ENCODE data around the gene HSPBAP1. TPM values are rescaled to one million over a fixed set of nuclear protein-coding genes. Genes with fewer than 3 reads are reported as not detected.
"Not testable (repeated sequence)": the region's sequence is repeated elsewhere in the genome, so short reads cannot be mapped to it uniquely, and the experiment has no call there.

HSPBAP1 gene
- polyA plus RNA-seq, 1 donor = 7.5 TPM

- DNase-seq = no peak
Observed at GRCh38 chr3:122785231-122785630, 8.4 kb downstream of the HSPBAP1 start.

DNA sequence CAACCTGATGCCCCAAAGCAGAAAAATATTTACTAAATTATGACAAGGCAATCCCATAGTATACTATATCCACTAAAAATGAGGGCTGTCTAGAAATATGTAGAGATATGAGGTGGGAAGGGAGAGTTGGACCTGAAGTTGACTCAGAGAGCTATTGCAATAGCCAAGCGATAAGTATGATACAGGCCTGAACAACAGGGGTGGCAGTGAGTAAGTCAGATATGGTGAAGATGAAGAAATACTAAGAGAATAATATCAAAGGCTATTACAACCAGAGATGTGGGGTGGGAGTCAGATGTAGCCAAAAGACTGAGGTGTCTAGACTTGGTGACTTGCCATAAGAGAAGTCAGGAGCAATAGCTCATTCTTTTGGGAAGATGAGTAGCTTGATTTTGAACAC lies 9.2 kb downstream of the HSPBAP1 start:
- DNase-seq = no peak

DNA sequence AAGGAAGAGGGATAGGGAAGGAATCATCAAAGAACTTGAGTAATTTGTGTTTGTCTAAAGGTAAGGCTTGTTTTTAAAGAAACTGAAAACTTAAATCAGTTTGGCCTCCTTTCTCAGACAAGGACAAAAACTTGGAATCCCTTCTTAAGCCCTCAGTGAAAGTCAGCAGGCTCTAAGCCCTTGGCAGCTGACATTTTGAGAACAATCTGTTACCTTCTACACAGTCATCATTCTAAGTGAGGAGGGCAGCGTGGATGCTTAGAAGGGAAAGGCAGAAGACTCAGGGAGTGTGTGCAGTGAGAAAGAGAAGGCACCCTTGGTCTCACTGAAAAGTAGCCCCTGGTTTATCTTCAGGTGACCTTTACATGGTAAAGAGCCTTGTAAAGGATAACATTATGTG lies 10.8 kb downstream of the HSPBAP1 start:
- DNase-seq = no peak

- no peak for DNase-seq
Observed at GRCh38 chr3:122777563-122777962, 16.1 kb downstream of the HSPBAP1 start.

GRCh38 chr3:122776675-122777468 lies 16.8 kb downstream of the HSPBAP1 start:
- DNase-seq = no peak

GRCh38 chr3:122774564-122774963 lies 19.1 kb downstream of the HSPBAP1 start:
- DNase-seq = no peak

GRCh38 chr3:122773944-122774509 lies 19.6 kb downstream of the HSPBAP1 start:
- DNase-seq = no peak

DNA sequence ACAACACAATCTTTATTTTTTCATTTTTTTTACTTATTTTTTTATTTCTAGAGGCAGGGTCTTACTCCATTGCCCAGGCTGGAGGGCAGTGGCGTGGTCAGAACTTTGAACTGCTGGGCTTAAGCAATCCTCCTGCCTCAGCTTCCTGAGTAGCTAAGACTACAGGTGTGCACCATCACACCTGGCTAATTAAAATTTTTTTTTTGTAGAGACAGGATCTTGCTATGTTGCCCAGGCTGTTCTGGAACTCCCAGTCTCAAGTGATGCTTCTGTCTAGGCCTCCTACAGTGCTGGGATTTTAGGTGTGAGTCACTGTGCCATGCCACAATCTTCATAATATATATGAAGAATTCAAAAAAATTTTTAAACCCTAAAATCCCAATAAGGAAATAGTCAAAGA lies 20.8 kb downstream of the HSPBAP1 start:
- no peak for DNase-seq

GRCh38 chr3:122770521-122771202 lies 23.0 kb downstream of the HSPBAP1 start:
- no peak for DNase-seq

DNA sequence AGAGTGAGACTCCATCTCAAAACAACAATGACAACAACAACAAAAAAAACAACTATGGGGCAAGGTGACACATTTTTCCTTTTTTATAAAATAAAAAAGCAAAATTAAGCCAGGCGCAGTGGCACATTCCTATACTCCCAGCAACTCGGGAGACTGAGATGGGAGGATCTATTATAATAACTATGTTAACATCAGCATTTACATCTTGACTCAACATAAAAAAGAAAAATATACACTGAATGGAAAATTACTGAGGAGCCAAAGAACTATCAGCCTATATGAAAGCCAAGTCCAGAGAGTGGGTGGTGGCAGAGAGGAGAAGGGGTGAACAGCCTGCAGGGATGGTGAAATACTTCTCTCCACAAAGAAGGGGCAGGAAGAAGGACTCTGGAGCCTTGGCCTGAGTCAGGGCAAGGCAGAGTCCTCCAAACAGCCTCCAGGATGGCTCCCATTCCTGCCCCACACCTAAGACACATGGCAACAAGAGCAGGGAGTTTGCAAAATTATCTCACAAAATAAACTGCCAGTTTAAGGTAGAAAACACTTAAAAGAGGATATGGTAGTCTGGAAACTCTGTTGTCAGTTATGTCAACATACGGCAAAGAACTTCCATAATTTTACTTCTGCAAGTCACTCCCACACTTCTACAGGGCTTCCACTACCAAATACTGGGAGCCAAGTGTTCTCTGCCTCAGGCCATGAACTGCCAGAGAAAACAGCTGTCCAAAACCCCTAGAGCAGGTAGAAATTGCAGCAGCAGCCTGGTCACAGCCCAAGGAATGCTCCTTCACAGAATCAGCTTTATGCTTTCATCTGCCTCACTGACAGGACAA lies 25.9 kb downstream of the HSPBAP1 start:
- DNase-seq = no peak

DNA sequence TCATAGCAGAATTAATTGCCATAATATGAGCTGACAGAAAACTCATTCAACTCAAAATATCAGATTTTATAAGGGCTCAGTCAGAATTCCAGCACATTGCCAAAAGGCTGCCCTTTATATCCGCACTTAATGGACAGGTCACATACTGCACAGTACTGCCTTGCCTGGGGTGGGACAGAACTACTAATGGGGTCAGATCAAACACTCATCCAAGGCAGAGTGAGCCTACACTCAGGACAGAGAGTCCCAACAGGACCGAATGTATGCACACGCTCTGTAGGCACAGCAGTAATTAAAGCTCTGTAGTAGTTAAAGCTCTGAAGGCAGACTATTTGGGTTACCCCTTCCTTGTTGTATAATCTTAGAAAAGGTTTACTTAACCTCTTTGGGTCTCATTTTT lies 27.2 kb downstream of the HSPBAP1 start:
- DNase-seq = no peak

GRCh38 chr3:122760453-122761271 lies 33.0 kb downstream of the HSPBAP1 start:
- DNase-seq = no peak

DNA sequence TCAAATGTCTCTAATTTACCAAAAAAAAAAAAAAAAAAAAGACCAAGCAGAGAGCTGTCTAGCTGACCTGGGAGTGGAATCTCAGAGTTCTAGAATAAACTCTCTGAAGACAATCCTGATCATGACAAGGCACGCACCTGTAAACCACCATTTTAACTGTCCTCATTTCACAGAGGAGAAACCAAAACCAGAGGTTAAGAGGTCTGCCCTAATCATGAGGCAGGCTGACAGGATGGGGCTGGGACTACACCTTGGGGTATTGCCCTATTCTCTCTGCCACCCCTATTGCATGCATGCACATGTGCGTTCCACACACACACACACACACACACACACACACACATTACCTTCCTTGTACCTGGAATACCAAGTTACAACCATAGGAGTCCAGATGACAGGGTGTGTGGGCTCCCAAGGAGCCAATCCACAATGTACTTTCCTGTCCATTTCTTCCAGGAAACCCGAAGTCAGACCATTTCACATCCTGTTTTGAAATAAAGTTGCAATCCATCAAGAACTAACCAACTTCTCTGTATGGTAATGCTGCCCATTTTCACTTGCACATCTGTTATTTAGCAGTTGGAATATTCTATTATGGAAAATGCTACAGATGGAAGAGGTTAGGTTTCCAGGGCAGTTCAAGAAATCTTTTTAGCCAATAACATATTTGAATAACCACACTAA lies 34.6 kb downstream of the HSPBAP1 start:
- DNase-seq = no peak

- no peak for DNase-seq
Observed at GRCh38 chr3:122755491-122755890, 38.1 kb downstream of the HSPBAP1 start.

GRCh38 chr3:122754929-122755328 lies 38.7 kb downstream of the HSPBAP1 start:
- no peak for DNase-seq

DNA sequence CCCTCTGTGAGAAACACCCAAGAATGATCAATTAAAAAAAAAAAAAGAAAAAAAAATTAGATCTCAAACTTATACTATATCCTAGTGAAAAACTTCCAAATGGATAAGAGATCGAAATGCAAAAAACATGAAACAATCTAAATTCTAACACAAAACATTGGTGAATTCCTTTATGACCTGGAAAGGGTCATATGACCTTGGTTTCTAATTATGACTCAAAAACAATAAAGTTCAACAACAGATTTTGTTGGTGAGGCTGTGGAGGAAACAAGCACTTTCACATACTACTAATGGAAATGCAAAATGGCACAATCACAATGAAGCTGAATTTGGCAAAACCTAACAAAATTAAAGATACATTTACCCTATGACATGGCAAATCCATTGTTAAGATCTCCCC lies 45.3 kb downstream of the HSPBAP1 start:
- DNase-seq = no peak

GRCh38 chr3:122747295-122747694 lies 46.3 kb downstream of the HSPBAP1 start:
- DNase-seq = not testable (repeated sequence)

DNA sequence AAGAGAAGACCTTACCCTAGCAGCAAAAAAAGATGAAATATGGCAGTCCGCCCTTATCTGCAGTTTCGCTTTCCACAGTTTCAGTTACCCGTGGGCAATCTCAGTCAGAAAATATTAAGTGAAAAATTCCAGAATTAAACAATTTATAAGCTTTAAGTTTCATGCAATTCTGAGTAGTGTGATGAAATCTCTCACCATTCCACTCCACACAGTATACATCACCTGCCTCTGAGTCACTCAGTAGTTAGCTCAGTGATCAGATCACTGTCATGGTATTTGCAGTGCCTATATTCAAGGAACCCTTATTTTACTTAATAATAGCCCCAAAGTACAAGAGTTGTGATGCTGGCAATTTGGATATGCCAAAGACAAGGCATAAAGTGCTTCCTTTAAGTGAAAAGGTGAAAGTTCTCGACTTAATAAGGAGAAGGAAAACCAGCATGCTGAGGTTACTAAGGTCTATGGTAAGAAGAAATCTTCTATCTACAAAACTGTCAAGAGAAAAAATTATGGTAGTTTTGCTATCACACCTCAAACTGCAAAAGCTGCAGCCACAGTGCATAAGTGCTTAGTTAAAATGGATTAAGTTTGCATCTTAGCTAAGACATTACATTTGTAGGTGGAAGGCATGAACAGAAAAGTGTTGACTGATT lies 48.1 kb downstream of the HSPBAP1 start:
- DNase-seq = no peak

DNA sequence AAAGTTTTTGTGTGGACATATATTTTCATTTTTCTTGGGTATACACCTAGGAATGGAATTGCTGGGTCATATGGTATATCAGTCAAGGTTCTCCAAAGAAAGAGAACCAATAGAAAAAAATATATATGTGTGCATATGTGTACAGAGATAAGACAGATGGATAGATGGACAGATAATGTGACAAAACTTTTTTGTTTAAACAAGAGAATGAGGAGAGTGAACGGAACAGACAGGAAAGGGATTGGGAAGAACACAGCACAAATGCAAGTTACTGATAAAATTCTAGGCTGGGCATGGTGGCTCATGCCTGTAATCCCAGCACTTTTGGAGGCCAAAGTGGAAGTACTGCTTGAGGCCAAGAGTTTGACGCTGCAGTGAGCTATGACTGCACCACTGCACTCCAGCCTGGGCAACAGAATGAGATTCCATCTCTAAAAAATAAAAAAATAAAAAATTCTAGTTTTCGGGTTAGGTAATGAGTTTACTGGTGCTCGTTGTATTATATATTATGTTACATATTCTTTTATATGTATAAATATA lies 50.0 kb downstream of the HSPBAP1 start:
- no peak for DNase-seq

DNA sequence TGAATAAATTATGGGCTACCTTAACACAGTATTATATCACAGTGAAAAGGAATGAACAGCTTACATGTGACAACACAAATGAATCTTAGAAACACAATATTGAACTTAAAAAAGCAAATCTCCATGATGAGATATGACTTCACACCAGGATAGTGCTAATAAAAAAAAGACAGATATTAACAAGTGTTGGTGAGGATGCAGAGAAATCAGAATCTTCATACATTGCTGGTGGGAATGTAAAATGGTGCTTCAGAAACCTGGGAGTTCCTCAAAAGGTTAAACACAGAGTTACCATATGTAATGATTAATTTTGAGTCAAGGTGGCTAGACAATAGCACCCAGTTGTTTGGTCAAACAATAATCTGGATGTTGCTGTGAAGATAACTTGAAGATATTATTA lies 51.4 kb downstream of the HSPBAP1 start:
- DNase-seq = no peak

DNA sequence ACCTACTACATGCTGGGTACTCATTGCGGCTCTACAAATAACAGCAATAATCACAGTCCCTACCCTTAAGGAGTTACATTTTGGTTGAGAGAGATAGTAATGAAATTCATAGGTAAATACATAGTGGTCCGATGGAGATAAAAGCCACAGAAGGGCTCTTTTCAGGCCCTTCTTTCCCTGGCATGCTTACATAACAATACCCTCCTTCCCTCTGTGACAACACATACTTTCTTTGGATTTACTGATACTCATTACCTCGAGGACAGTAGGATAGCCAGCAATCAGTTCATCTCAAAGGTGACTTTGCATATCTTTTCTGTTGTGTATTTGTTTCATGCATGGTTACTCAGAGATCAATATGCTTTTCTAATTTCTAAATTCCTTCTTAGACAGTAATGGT lies 54.5 kb downstream of the HSPBAP1 start:
- DNase-seq = no peak
